ENCODE results near the gene HCAR3.
"Not testable (repeated sequence)": the region's sequence is repeated elsewhere in the genome, so short reads cannot be mapped to it uniquely, and the experiment has no call there.

The HCAR3 gene

GRCh38 chr12:122721057-122721545, 4.5 kb upstream of the HCAR3 start:
- H3K9me3 ChIP-seq (ENCODE audit: control insufficient read depth in 1 of 2, low read length in 2 of 2), result no peaks in the 10 kb centered on the region
- H3K4me1 ChIP-seq (ENCODE audit: control insufficient read depth in 1 of 2, insufficient read depth in 2 of 2, low read length in 2 of 2), result peaks cover 3 to 4% of the 10 kb centered on the region in 2 donors
- no peak overlapping the region for H3K4me3 ChIP-seq (ENCODE audit: low read depth in 1 of 2, low read length in 2 of 2)
- no peaks in the 10 kb centered on the region for H3K27me3 ChIP-seq (ENCODE audit: control insufficient read depth in 1 of 2, insufficient read depth in 2 of 2, low read length in 2 of 2)
- H3K27ac ChIP-seq (ENCODE audit: low read depth, low read length), result no peak overlapping the region
- no peaks in the 10 kb centered on the region for H3K36me3 ChIP-seq (ENCODE audit: control insufficient read depth in 1 of 2, insufficient read depth in 2 of 2, low read length in 2 of 2)
- H3K9ac ChIP-seq (ENCODE audit: low read depth in 1 of 2, low read length in 2 of 2), result no peak overlapping the region

DNA sequence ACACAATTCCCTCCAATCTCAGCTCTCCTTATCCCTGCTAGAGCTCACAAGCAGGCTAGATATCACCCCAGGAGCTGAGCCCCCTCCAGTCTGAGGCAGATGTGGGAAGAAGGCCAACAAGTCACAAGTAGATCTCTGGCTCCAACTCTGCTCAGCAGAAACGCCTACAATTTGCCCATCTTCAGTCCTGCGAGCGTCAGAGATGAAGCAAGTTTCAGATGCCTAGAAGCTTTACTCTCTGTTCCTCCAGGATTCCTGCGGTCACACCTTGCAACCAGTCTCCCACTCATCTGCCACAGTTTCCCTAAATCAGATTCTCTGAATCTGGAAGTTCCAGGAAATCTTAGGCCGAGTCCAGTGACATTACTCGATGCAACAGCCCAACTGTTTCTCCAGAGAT, 1.4 kb downstream of the HCAR3 start:
- H3K4me3 ChIP-seq (ENCODE audit: low read depth in 1 of 2, low read length in 2 of 2); H3K27ac ChIP-seq (ENCODE audit: low read depth, low read length); H3K36me3 ChIP-seq (ENCODE audit: control insufficient read depth in 1 of 2, insufficient read depth in 2 of 2, low read length in 2 of 2); H3K4me1 ChIP-seq (ENCODE audit: control insufficient read depth in 1 of 2, insufficient read depth in 2 of 2, low read length in 2 of 2); H3K9me3 ChIP-seq (ENCODE audit: control insufficient read depth in 1 of 2, low read length in 2 of 2); H3K9ac ChIP-seq (ENCODE audit: low read depth in 1 of 2, low read length in 2 of 2); H3K27me3 ChIP-seq (ENCODE audit: control insufficient read depth in 1 of 2, insufficient read depth in 2 of 2, low read length in 2 of 2): not testable (repeated sequence)

DNA sequence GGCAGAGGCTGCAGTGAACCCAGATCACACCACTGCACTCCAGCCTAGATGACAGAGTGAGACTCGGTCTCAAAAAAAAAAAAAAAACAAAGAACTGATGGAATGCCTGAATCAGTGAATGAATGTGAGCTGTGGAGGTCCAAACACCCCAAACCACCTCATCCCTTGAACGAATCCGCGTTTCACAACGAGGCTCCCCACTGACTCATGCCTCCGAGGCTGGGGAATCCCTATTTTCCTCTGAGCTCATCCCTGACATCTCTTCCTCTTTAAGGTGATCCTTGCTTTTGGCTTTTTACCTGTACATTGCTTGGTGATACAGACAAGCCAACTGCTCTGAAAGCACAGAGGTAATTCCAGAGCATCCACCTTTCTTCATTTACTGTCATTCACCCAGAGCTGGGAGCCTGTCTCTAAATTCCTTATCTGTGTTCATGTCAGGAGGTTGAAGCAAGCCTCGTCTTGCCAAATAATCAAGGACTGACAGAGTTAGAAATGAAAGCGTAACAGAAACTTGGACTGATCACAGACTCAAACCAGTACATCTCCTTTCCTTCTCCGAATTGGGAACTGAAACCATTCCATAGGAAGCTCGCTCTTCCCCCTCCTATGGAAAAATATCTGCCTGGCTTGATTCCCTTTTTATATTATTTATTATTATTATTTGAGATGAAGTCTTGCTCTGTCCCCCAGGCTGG, 3.0 kb downstream of the HCAR3 start:
- H3K4me1 ChIP-seq (ENCODE audit: control insufficient read depth in 1 of 2, insufficient read depth in 2 of 2, low read length in 2 of 2); H3K27me3 ChIP-seq (ENCODE audit: control insufficient read depth in 1 of 2, insufficient read depth in 2 of 2, low read length in 2 of 2); H3K36me3 ChIP-seq (ENCODE audit: control insufficient read depth in 1 of 2, insufficient read depth in 2 of 2, low read length in 2 of 2); H3K27ac ChIP-seq (ENCODE audit: low read depth, low read length); H3K4me3 ChIP-seq (ENCODE audit: low read depth in 1 of 2, low read length in 2 of 2); H3K9me3 ChIP-seq (ENCODE audit: control insufficient read depth in 1 of 2, low read length in 2 of 2); H3K9ac ChIP-seq (ENCODE audit: low read depth in 1 of 2, low read length in 2 of 2): not testable (repeated sequence)

GRCh38 chr12:122711266-122711665, 5.3 kb downstream of the HCAR3 start:
- not testable (repeated sequence) for H3K27ac ChIP-seq (ENCODE audit: low read depth, low read length); H3K9ac ChIP-seq (ENCODE audit: low read depth in 1 of 2, low read length in 2 of 2); H3K4me1 ChIP-seq (ENCODE audit: control insufficient read depth in 1 of 2, insufficient read depth in 2 of 2, low read length in 2 of 2); H3K4me3 ChIP-seq (ENCODE audit: low read depth in 1 of 2, low read length in 2 of 2); H3K9me3 ChIP-seq (ENCODE audit: control insufficient read depth in 1 of 2, low read length in 2 of 2); H3K27me3 ChIP-seq (ENCODE audit: control insufficient read depth in 1 of 2, insufficient read depth in 2 of 2, low read length in 2 of 2); H3K36me3 ChIP-seq (ENCODE audit: control insufficient read depth in 1 of 2, insufficient read depth in 2 of 2, low read length in 2 of 2)

GRCh38 chr12:122710341-122710740, 6.3 kb downstream of the HCAR3 start:
- not testable (repeated sequence) for H3K9ac ChIP-seq (ENCODE audit: low read depth in 1 of 2, low read length in 2 of 2); H3K9me3 ChIP-seq (ENCODE audit: control insufficient read depth in 1 of 2, low read length in 2 of 2); H3K36me3 ChIP-seq (ENCODE audit: control insufficient read depth in 1 of 2, insufficient read depth in 2 of 2, low read length in 2 of 2); H3K27me3 ChIP-seq (ENCODE audit: control insufficient read depth in 1 of 2, insufficient read depth in 2 of 2, low read length in 2 of 2); H3K27ac ChIP-seq (ENCODE audit: low read depth, low read length); H3K4me3 ChIP-seq (ENCODE audit: low read depth in 1 of 2, low read length in 2 of 2); H3K4me1 ChIP-seq (ENCODE audit: control insufficient read depth in 1 of 2, insufficient read depth in 2 of 2, low read length in 2 of 2)

DNA sequence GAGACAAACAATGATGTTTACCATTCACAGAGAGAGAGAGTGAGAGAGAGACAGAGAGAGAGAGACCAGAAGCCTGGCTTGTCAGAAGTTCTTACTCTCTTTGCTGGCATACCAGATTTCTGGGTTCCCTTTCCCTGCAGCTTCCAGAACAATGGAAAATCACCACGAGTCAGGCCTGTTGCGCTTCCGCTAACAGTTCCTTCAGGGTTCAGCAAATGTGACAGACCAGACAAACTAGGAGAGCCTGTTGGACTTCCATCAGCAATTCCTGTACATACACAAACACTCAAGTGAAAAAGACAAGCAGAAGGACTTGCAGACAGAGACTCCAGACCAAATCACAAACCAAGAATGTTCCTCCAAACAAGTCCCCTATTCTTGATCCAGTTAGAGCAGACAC, 7.3 kb downstream of the HCAR3 start:
- not testable (repeated sequence) for H3K27me3 ChIP-seq (ENCODE audit: control insufficient read depth in 1 of 2, insufficient read depth in 2 of 2, low read length in 2 of 2); H3K27ac ChIP-seq (ENCODE audit: low read depth, low read length); H3K9me3 ChIP-seq (ENCODE audit: control insufficient read depth in 1 of 2, low read length in 2 of 2); H3K36me3 ChIP-seq (ENCODE audit: control insufficient read depth in 1 of 2, insufficient read depth in 2 of 2, low read length in 2 of 2); H3K4me1 ChIP-seq (ENCODE audit: control insufficient read depth in 1 of 2, insufficient read depth in 2 of 2, low read length in 2 of 2); H3K4me3 ChIP-seq (ENCODE audit: low read depth in 1 of 2, low read length in 2 of 2); H3K9ac ChIP-seq (ENCODE audit: low read depth in 1 of 2, low read length in 2 of 2)

- H3K27me3 ChIP-seq (ENCODE audit: control insufficient read depth in 1 of 2, insufficient read depth in 2 of 2, low read length in 2 of 2); H3K36me3 ChIP-seq (ENCODE audit: control insufficient read depth in 1 of 2, insufficient read depth in 2 of 2, low read length in 2 of 2); H3K27ac ChIP-seq (ENCODE audit: low read depth, low read length); H3K9me3 ChIP-seq (ENCODE audit: control insufficient read depth in 1 of 2, low read length in 2 of 2); H3K4me3 ChIP-seq (ENCODE audit: low read depth in 1 of 2, low read length in 2 of 2); H3K9ac ChIP-seq (ENCODE audit: low read depth in 1 of 2, low read length in 2 of 2); H3K4me1 ChIP-seq (ENCODE audit: control insufficient read depth in 1 of 2, insufficient read depth in 2 of 2, low read length in 2 of 2): not testable (repeated sequence)
Measured at GRCh38 chr12:122703841-122704240, 12.8 kb downstream of the HCAR3 start.

- H3K4me3 ChIP-seq (ENCODE audit: low read depth in 1 of 2, low read length in 2 of 2), result not testable (repeated sequence)
Measured at GRCh38 chr12:122702890-122703611, 13.6 kb downstream of the HCAR3 start, which contains the start of gene HCAR2. TSS of gene HCAR2 (minus strand) at chr12:122703357. CDS start at chr12:122703283, 74 bp downstream.

DNA sequence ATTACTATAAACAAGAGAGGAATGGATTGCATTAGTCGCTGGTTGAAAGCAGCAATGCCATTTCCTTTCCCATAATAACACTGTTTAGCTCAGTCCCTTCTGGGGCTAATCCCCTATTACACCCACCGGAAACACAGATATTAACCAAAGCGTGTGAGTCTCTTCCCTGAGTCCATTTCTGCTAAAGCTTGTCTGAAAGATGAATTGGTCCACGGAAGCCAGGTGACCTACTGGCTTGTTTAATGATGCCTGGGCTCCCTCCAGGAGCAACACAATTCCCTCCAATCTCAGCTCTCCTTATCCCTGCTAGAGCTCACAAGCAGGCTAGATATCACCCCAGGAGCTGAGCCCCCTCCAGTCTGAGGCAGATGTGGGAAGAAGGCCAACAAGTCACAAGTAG, 15.1 kb downstream of the HCAR3 start:
- H3K4me1 ChIP-seq (ENCODE audit: control insufficient read depth in 1 of 2, insufficient read depth in 2 of 2, low read length in 2 of 2); H3K27ac ChIP-seq (ENCODE audit: low read depth, low read length); H3K4me3 ChIP-seq (ENCODE audit: low read depth in 1 of 2, low read length in 2 of 2); H3K36me3 ChIP-seq (ENCODE audit: control insufficient read depth in 1 of 2, insufficient read depth in 2 of 2, low read length in 2 of 2); H3K9ac ChIP-seq (ENCODE audit: low read depth in 1 of 2, low read length in 2 of 2); H3K9me3 ChIP-seq (ENCODE audit: control insufficient read depth in 1 of 2, low read length in 2 of 2); H3K27me3 ChIP-seq (ENCODE audit: control insufficient read depth in 1 of 2, insufficient read depth in 2 of 2, low read length in 2 of 2): not testable (repeated sequence)

More at GRCh38 chr12:122702890-122703611, 13.6 kb downstream of the HCAR3 start, which contains the start of gene HCAR2:
- not testable (repeated sequence) for H3K9ac ChIP-seq (ENCODE audit: low read depth in 1 of 2, low read length in 2 of 2); H3K27me3 ChIP-seq (ENCODE audit: control insufficient read depth in 1 of 2, insufficient read depth in 2 of 2, low read length in 2 of 2); H3K4me1 ChIP-seq (ENCODE audit: control insufficient read depth in 1 of 2, insufficient read depth in 2 of 2, low read length in 2 of 2); H3K27ac ChIP-seq (ENCODE audit: low read depth, low read length); H3K36me3 ChIP-seq (ENCODE audit: control insufficient read depth in 1 of 2, insufficient read depth in 2 of 2, low read length in 2 of 2); H3K9me3 ChIP-seq (ENCODE audit: control insufficient read depth in 1 of 2, low read length in 2 of 2)

DNA sequence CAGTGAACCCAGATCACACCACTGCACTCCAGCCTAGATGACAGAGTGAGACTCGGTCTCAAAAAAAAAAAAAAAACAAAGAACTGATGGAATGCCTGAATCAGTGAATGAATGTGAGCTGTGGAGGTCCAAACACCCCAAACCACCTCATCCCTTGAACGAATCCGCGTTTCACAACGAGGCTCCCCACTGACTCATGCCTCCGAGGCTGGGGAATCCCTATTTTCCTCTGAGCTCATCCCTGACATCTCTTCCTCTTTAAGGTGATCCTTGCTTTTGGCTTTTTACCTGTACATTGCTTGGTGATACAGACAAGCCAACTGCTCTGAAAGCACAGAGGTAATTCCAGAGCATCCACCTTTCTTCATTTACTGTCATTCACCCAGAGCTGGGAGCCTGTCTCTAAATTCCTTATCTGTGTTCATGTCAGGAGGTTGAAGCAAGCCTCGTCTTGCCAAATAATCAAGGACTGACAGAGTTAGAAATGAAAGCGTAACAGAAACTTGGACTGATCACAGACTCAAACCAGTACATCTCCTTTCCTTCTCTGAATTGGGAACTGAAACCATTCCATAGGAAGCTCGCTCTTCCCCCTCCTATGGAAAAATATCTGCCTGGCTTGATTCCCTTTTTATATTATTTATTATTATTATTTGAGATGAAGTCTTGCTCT, 16.4 kb downstream of the HCAR3 start:
- not testable (repeated sequence) for H3K9me3 ChIP-seq (ENCODE audit: control insufficient read depth in 1 of 2, low read length in 2 of 2); H3K27ac ChIP-seq (ENCODE audit: low read depth, low read length); H3K36me3 ChIP-seq (ENCODE audit: control insufficient read depth in 1 of 2, insufficient read depth in 2 of 2, low read length in 2 of 2); H3K4me1 ChIP-seq (ENCODE audit: control insufficient read depth in 1 of 2, insufficient read depth in 2 of 2, low read length in 2 of 2); H3K9ac ChIP-seq (ENCODE audit: low read depth in 1 of 2, low read length in 2 of 2); H3K4me3 ChIP-seq (ENCODE audit: low read depth in 1 of 2, low read length in 2 of 2); H3K27me3 ChIP-seq (ENCODE audit: control insufficient read depth in 1 of 2, insufficient read depth in 2 of 2, low read length in 2 of 2)

Data from duodenal mucosa (tissue), 2 donors.